ENCODE results near the gene C17orf58.

C17orf58 gene

DNA sequence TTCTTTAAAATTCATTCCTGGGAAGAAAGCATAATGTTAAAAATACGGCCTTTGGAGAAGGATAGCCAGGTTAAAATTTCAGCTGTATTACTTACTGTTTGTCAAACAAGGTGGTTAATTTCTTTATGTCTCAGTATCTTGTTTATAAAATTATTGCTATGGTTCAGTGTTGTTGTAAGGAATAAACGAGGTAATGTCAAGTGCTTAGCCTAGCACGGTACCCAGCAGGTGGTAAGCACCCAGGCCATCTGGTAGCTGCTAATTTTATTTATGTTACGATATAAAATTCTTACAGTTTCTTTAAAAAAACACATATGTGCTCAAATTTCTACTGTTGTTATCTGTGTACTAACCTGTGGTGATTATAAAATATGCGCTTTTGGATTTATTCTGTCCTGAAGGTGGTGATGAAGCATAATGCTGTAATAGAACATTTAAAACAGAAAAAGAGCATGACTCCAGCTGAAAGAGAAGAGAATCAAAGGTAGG lies 48.9 kb downstream of the C17orf58 start:
- no peak for DNase-seq

DNA sequence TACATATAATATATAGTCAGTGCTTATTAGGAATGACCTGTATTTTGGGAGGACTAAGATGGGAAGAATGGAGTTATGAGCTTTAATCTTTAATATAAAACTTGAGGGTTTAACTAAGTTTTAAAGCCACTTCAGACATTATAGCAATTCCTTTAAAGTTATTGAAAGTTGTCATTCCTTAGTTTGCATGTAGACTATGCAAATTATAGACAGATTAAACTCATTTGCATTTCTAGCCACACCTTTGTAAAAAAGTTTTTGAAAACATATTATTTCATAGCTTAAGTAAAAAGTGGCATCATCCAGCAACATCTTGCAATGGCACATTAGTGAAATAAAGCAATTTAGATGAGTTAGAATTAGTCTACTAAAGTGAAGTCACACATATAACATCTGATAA lies 49.8 kb downstream of the C17orf58 start:
- no peak for DNase-seq

DNA sequence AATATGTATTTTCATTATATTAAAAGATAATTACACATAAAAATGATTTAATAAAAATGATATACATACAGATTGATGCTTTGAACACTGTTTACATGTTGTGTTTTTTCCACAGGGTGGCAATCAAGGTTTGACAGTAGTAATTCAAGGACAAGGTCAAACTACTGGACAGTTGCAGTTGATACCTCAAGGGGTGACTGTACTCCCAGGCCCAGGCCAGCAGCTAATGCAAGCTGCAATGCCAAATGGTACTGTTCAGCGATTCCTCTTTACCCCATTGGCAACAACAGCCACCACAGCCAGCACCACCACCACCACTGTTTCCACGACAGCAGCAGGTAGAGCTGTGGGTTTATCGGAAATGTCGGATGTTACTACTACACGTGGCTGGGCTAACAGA lies 52.2 kb downstream of the C17orf58 start:
- DNase-seq: no peak

DNA sequence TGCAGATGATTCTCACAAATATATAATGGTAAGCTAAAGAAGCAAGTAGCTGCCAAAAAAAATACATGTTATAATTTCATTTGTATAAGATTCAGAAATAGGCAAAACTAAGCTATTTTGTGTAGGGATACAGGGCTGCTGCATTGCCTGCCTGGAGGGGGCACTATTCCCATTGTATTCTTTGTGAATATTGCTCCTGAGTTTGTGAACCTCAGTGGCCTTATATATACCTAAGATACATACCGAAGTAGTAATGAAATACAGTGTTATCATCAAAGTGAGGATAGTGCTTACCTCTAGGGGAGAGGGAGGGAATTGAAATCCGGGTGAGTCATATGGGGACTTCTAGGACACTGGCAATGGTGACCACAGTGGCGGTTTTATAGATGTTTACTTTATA lies 53.5 kb downstream of the C17orf58 start:
- no peak for DNase-seq

Data from activated CD4-positive, alpha-beta T cell treated with anti-CD3 and anti-CD28 coated beads for 48 hours (primary cell).